Ishikawa (cell line): ENCODE results near the gene TINAGL1.

Experiments used
- CEBPB ChIP-seq: IDR thresholded peaks from 2 replicates; pipeline ENCODE4 v1.6.1; 2012
- CREB1 ChIP-seq: IDR thresholded peaks from 2 replicates; pipeline ENCODE4 v1.6.1; 2012; ENCODE audit warnings: low read depth
- EGR1 ChIP-seq: IDR thresholded peaks from 2 replicates; pipeline ENCODE4 v1.6.1; 2012
- EP300 ChIP-seq: IDR thresholded peaks from 2 replicates; pipeline ENCODE4 v1.6.1; 2012; ENCODE audit warnings: borderline replicate concordance
- FOXM1 ChIP-seq: IDR thresholded peaks from 2 replicates; pipeline ENCODE4 v1.6.1; 2012; ENCODE audit warnings: low read depth, borderline replicate concordance
- NFIC ChIP-seq: IDR thresholded peaks from 2 replicates; pipeline ENCODE4 v1.6.1; 2012
- RAD21 ChIP-seq: IDR thresholded peaks from 2 replicates; pipeline ENCODE4 v1.6.1; 2012; ENCODE audit warnings: low read depth
- TAF1 ChIP-seq: IDR thresholded peaks from 2 replicates; pipeline ENCODE4 v1.6.1; 2012; ENCODE audit warnings: low read depth, mild to moderate bottlenecking
- TCF12 ChIP-seq: IDR thresholded peaks from 2 replicates; pipeline ENCODE4 v1.6.1; 2012; ENCODE audit warnings: low read depth
- TEAD4 ChIP-seq: IDR thresholded peaks from 2 replicates; pipeline ENCODE4 v1.6.1; 2012
- YY1 ChIP-seq: IDR thresholded peaks from 2 replicates; pipeline ENCODE4 v1.6.1; 2012; ENCODE audit warnings: low read depth
- TF ChIP-seq, protein P1 (sequence below): IDR thresholded peaks from 2 replicates; pipeline ENCODE4 v1.6.1; 2012
- TF ChIP-seq, protein P2 (sequence below): IDR thresholded peaks from 2 replicates; pipeline ENCODE4 v1.6.1; 2012
- TF ChIP-seq, protein P3 (sequence below): IDR thresholded peaks from 2 replicates; pipeline ENCODE4 v1.6.1; 2012; ENCODE audit warnings: low read depth, mild to moderate bottlenecking

The TINAGL1 gene

DNA sequence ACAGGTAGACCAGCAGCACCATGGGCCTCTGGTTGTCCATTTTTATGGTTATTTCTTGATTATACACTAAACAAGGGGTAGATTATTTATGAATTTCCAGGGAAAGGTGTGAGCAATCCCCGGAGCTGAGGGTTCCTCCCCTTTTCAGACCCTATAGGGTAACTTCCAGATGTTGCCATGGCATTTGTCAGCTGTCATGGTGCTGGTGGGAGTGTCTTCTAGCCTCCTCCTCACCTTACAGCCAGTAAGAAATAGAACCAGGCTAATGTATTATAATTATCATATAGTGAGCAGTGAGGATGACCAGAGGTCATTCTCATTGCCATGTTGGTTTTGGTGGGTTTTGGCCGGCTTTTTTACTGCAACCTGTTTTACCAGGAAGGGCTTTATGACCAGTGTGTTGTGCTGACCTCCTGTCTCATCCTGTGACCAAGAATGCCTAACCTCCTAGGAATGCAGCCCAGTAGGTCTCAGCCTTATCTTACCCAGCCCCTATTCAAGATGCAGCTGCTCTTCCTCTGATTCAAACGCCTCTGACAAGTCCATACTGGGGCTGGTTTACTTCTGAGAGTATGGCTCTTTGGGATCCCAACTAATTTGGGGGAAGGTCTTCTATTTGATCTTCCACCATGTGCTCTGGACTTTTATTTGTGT is 13.5 kb upstream of the TINAGL1 start:
- TF ChIP-seq TAF1 (no peak), TEAD4 (peak; percentile 67), TCF12 (no peak)
- TF ChIP-seq, protein P1, sequence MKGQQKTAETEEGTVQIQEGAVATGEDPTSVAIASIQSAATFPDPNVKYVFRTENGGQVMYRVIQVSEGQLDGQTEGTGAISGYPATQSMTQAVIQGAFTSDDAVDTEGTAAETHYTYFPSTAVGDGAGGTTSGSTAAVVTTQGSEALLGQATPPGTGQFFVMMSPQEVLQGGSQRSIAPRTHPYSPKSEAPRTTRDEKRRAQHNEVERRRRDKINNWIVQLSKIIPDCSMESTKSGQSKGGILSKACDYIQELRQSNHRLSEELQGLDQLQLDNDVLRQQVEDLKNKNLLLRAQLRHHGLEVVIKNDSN, result no peak

DNA sequence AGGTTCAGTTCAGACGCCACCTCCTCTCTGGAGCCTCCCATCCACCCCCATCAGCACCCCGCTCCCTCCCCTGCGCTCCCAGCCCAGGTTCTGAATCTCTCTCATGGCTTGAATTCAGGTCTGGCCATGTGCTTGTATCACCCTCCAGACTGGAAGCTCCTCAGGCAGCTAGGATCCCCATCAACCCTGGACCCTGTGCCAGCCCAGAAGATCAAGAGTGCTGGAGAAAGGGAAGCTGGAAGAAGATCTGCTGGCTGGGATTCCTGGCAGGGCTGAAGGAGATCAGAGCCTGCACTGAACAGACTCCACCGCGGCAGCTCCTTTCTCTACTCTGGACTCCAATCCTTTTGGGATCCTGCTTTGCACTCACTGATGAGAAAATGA is 11.7 kb upstream of the TINAGL1 start:
- TF ChIP-seq FOXM1 (no peak), EGR1 (no peak)

DNA sequence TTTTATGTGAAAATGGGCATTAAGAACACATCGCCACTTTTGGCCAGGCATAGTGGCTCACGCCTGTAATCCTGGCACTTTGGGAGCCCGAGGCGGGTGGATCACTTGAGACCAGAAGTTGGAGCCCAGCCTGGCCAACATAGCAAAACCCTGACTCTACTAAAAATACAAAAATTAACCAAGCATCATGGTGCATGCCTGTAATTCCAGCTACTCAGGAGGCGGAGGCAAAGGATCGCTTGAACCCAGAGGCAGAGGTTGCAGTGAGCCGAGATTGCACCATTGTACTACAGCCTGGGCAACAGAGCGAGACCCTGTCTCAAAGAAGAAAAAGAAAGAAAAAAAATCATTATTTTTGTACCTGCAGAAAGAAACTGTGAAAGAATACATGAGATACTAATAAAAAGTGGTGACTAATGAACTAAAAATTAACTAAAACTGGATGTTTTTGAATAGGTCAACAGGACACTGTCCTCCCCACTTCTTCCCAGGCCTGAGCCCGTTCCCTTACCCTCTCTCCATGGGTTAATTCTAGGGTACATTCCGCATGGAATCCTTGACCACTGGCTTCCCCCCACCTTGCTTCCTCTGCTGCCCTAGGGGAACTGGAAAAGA is 8.3 kb upstream of the TINAGL1 start:
- TF ChIP-seq YY1 (no peak), EP300 (peak; percentile 78; the same call in 1 of the 2 replicates), TAF1 (no peak), NFIC (peak; percentile 51; the same call in 1 of the 2 replicates), RAD21 (no peak; the same call in 1 of the 2 replicates), TEAD4 (peak; percentile 70), EGR1 (no peak), TCF12 (peak; percentile 60; the same call in 1 of the 2 replicates)
- TF ChIP-seq, protein P1, result no peak
- TF ChIP-seq, protein P2, sequence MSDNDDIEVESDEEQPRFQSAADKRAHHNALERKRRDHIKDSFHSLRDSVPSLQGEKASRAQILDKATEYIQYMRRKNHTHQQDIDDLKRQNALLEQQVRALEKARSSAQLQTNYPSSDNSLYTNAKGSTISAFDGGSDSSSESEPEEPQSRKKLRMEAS, result no peak

DNA sequence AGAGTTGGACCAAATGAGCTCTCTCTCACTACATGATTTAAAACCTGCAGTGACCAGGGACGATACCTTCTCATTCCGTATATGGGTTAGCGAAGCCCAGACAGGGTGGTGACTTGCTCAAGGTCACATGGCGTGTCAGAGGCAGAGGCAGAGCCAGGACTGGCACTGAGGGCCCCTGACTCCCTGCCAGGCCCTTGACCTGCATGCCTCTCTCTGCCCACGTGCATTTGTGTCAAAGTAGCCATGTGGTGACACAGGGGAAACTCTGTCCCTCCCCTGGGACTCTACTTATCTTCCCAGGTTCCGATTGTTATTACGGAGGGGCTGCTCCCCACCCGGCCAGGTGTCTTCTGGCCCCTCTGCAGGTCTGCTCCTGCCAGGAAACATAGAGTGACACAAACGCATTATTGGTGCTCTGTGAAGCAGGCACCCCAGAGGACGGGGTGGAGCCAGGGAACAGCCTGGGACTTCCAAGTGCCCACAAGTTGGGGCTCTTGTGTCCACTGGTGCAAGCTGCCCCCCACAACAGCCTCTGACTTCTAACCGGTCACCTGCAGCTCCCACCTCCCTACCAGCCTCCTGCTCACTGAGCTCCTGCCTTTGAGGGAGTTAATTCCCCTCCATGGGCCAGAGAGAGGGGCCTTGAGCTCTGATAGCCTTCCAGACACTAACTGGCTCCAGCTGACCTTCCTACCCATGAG is 7.3 kb upstream of the TINAGL1 start:
- TF ChIP-seq EP300, result peak; percentile 67; the same call in 1 of the 2 replicates
- no peak for TF ChIP-seq CREB1
- TF ChIP-seq EGR1, result no peak
- peak; percentile 80; the same call in 1 of the 2 replicates for TF ChIP-seq TCF12
- TF ChIP-seq, protein P2, result peak; percentile 97
- TF ChIP-seq NFIC, result peak; percentile 72
- TF ChIP-seq, protein P3, sequence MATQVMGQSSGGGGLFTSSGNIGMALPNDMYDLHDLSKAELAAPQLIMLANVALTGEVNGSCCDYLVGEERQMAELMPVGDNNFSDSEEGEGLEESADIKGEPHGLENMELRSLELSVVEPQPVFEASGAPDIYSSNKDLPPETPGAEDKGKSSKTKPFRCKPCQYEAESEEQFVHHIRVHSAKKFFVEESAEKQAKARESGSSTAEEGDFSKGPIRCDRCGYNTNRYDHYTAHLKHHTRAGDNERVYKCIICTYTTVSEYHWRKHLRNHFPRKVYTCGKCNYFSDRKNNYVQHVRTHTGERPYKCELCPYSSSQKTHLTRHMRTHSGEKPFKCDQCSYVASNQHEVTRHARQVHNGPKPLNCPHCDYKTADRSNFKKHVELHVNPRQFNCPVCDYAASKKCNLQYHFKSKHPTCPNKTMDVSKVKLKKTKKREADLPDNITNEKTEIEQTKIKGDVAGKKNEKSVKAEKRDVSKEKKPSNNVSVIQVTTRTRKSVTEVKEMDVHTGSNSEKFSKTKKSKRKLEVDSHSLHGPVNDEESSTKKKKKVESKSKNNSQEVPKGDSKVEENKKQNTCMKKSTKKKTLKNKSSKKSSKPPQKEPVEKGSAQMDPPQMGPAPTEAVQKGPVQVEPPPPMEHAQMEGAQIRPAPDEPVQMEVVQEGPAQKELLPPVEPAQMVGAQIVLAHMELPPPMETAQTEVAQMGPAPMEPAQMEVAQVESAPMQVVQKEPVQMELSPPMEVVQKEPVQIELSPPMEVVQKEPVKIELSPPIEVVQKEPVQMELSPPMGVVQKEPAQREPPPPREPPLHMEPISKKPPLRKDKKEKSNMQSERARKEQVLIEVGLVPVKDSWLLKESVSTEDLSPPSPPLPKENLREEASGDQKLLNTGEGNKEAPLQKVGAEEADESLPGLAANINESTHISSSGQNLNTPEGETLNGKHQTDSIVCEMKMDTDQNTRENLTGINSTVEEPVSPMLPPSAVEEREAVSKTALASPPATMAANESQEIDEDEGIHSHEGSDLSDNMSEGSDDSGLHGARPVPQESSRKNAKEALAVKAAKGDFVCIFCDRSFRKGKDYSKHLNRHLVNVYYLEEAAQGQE, result no peak
- peak; percentile 56 for TF ChIP-seq TEAD4
- TF ChIP-seq, protein P1, result peak; percentile 88
- TF ChIP-seq CEBPB, result no peak
- no peak for TF ChIP-seq TAF1
- TF ChIP-seq FOXM1, result no peak
- no peak for TF ChIP-seq YY1

DNA sequence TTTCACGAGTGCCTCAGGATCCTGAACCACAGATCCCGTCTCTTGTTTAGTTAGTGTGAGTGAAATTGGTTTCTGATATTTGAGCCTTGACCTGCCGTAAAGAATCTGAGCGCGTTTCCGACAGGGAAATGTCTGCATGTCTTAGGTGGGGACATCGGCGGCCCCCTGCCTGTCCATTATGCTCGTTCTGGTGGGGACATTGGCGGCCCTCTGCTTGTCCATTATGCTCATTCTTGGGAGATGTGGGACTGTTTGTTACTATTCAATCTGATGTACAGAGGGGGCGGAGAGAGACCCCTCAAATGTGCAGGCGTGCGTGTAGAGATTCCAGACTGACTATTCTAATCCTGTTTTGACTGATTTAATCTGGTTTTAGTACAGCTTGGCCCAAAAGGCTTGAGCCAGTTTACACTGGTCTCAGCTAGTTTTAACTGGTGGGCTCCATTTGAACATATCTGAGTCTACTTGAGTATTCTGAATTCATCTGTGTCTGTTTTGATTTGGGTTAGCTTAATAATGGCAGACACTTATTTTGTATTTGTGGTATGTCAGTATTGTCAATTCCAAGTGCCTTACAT is 6.6 kb upstream of the TINAGL1 start:
- TF ChIP-seq, protein P3, result no peak
- TF ChIP-seq EP300 (no peak), CREB1 (no peak), NFIC (no peak), EGR1 (no peak)
